ENCODE results near the gene SMARCAL1.

- no peak for TF ChIP-seq ZNF274 (IDR thresholded peaks at IDR 0.05; ENCODE audit: low read depth, low read length)
- no peak for TF ChIP-seq SUZ12 (IDR thresholded peaks at IDR 0.05; ENCODE audit: extremely low read depth, insufficient read depth, insufficient read length)
- no peak for TF ChIP-seq YY1 (IDR thresholded peaks at IDR 0.05; ENCODE audit: insufficient read depth, insufficient read length)
Measured at GRCh38 chr2:216520112-216520511, 107.8 kb downstream of the SMARCAL1 start.

Measured in NT2/D1 (cell line).